NCI-H146 treated with DMSO at 0.1 percent for 48 hours (cell line): ENCODE results near the gene CX3CL1.
"Not testable (repeated sequence)": the region's sequence is repeated elsewhere in the genome, so short reads cannot be mapped to it uniquely, and the experiment has no call there.

ENCODE experiments used
- DNase-seq: peaks from one replicate; lab custom pipeline; 2025; ENCODE audit not compliant: unreplicated experiment; lab: John Stamatoyannopoulos, UW

CX3CL1 gene

GRCh38 chr16:57357330-57358085 lies 14.8 kb upstream of the CX3CL1 start:
- DNase-seq, result no peak

- no peak for DNase-seq
These were observed 14.2 kb upstream of the CX3CL1 start for GRCh38 chr16:57358086-57358420.

- no peak for DNase-seq
These were observed 13.7 kb upstream of the CX3CL1 start, which contains the start of gene CCL22 for GRCh38 chr16:57358527-57359095. Gene CCL22, plus strand, starts transcription at chr16:57358783. Its CDS starts 34 bp downstream, at chr16:57358817.

GRCh38 chr16:57360321-57360935 lies 11.9 kb upstream of the CX3CL1 start:
- no peak for DNase-seq

- DNase-seq, result no peak
These were observed 10.9 kb upstream of the CX3CL1 start for GRCh38 chr16:57361404-57361803.

- DNase-seq, result no peak
These were observed 8.1 kb upstream of the CX3CL1 start for GRCh38 chr16:57364143-57364542.

GRCh38 chr16:57366544-57367040 lies 5.7 kb upstream of the CX3CL1 start:
- no peak for DNase-seq

- no peak for DNase-seq
These were observed 5.1 kb upstream of the CX3CL1 start for GRCh38 chr16:57367116-57367752.

GRCh38 chr16:57371494-57372371 lies 557 bp upstream of the CX3CL1 start:
- DNase-seq, result no peak

GRCh38 chr16:57373117-57373947 lies 1.0 kb downstream of the CX3CL1 start:
- DNase-seq, result no peak

GRCh38 chr16:57374067-57374534 lies 1.8 kb downstream of the CX3CL1 start:
- DNase-seq, result no peak

- DNase-seq, result not testable (repeated sequence)
These were observed 2.7 kb downstream of the CX3CL1 start for GRCh38 chr16:57374925-57375465.

- DNase-seq, result no peak
These were observed 4.1 kb downstream of the CX3CL1 start for GRCh38 chr16:57376313-57376818.

GRCh38 chr16:57377080-57377841 lies 5.0 kb downstream of the CX3CL1 start:
- DNase-seq, result no peak

GRCh38 chr16:57379579-57379978 lies 7.3 kb downstream of the CX3CL1 start:
- DNase-seq, result no peak

GRCh38 chr16:57380671-57381462 lies 8.6 kb downstream of the CX3CL1 start:
- DNase-seq, result no peak

- DNase-seq, result no peak
These were observed 9.7 kb downstream of the CX3CL1 start for GRCh38 chr16:57381791-57382534.
